Astrocyte of the spinal cord (primary cell): ENCODE data around the gene CCDC88C.
"Not testable (repeated sequence)": the region's sequence is repeated elsewhere in the genome, so short reads cannot be mapped to it uniquely, and the experiment has no call there.

Experiments used
- DNase-seq: peaks from one replicate; pipeline ENCODE4 v3.0.0; 2011; ENCODE audit warnings: low read depth, low spot score
- H3K4me3 ChIP-seq: 2 replicates; pipeline ENCODE4 v1.5.1; 2011; ENCODE audit warnings: low read depth, mild to moderate bottlenecking, low read length, moderate library complexity
- in situ Hi-C: cut with HindIII; loops from 2 replicates; pipeline ENCODE4 v1.10.0; 2017; ENCODE audit warnings: low sequenced_read_pairs
- TF ChIP-seq, protein P1 (sequence below): IDR thresholded peaks from 2 replicates; pipeline ENCODE4 v1.5.1; 2012; ENCODE audit warnings: low read depth, mild to moderate bottlenecking, low read length, inconsistent platforms

Gene CCDC88C

GRCh38 chr14:91267965-91268437 lies 149.6 kb downstream of the CCDC88C start:
- in situ Hi-C loops = no loop called here
- TF ChIP-seq, protein P1, sequence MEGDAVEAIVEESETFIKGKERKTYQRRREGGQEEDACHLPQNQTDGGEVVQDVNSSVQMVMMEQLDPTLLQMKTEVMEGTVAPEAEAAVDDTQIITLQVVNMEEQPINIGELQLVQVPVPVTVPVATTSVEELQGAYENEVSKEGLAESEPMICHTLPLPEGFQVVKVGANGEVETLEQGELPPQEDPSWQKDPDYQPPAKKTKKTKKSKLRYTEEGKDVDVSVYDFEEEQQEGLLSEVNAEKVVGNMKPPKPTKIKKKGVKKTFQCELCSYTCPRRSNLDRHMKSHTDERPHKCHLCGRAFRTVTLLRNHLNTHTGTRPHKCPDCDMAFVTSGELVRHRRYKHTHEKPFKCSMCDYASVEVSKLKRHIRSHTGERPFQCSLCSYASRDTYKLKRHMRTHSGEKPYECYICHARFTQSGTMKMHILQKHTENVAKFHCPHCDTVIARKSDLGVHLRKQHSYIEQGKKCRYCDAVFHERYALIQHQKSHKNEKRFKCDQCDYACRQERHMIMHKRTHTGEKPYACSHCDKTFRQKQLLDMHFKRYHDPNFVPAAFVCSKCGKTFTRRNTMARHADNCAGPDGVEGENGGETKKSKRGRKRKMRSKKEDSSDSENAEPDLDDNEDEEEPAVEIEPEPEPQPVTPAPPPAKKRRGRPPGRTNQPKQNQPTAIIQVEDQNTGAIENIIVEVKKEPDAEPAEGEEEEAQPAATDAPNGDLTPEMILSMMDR = no peak
- no peak overlapping the region for H3K4me3 ChIP-seq
- no peak for DNase-seq

DNA sequence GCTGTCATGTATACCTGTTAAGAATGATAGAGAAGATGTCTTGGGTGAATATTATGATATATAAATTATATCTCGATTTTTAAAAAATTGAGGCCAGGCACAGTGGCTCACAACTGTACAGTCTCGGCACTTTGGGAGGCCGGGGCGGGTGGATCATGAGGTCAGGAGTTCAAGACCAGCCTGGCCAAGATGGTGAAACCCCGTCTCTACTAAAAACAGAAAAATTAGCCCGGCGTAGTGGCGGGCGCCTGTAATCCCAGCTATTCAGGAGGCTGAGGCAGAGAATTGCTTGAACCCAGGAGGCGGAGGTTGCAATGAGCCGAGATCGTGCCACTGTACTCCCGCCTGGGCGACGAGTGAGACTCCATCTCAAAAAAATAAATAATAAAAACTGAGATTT lies 151.3 kb downstream of the CCDC88C start:
- H3K4me3 ChIP-seq, DNase-seq, in situ Hi-C loops: not testable (repeated sequence)

GRCh38 chr14:91265404-91265803 lies 152.2 kb downstream of the CCDC88C start:
- in situ Hi-C loops = no loop called here
- no peak for DNase-seq
- TF ChIP-seq, protein P1 = no peak
- no peak overlapping the region for H3K4me3 ChIP-seq

GRCh38 chr14:91264151-91265150 lies 153.2 kb downstream of the CCDC88C start:
- peak overlapping the region; percentile 28 for H3K4me3 ChIP-seq
- TF ChIP-seq, protein P1 = no peak
- in situ Hi-C loops = no loop called here
- DNase-seq = no peak

DNA sequence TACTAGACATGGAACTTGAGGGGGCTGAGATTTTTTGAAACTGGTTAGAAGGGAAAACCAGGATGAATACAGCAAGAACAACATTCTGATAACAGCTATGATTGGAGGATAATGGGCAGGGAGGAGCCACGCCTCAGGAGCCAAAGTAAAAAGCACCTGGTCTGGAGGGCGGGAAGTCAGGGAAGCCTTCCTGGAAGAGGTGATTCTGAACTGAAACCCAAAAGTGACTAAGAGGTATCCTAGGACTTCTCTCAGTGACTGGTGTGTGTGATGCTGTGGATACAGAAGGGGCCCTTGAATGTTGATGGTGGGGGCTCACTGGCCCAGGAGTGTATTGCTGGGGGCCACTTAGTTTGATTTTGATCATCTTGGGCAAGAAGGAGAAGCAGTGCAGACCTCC lies 154.3 kb downstream of the CCDC88C start:
- no peak for DNase-seq
- in situ Hi-C loops = no loop called here
- H3K4me3 ChIP-seq = no peak overlapping the region
- TF ChIP-seq, protein P1 = no peak

DNA sequence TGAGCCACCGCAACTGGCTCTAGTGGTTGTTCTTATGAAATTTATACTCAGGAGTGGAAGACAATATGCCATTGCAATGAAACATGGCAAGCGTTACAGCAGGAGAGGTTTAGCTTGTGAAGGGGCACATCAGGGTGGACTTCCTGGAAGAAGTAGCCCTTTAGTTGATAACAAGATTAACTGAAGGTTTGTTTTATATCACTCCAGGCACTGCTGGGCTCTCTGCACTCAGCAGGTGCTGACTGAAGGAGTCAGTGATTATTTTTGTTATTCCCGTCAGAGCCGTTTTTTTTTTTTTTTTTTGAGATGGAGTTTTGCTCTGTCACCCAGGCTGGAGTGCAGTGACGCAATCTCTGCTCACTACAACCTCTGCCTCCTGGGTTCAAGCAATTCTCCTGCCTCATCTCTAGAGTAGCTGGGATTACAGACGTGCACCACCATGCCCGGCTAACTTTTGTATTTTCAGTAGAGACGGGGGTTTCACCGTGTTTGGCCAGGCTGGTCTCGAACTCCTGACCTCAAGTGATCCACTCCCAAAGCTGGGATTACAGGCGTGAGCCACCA lies 155.6 kb downstream of the CCDC88C start:
- TF ChIP-seq, protein P1 = no peak
- in situ Hi-C loops = no loop called here

GRCh38 chr14:91261115-91261514 lies 156.5 kb downstream of the CCDC88C start:
- DNase-seq = no peak
- H3K4me3 ChIP-seq = no peak overlapping the region
- in situ Hi-C loops = no loop called here
- TF ChIP-seq, protein P1 = no peak

More for the DNA sequence above, 155.6 kb downstream of the CCDC88C start:
- no peak overlapping the region for H3K4me3 ChIP-seq
- DNase-seq = no peak
